Naive B cell (primary cell): ENCODE data around the gene APIP. TPM values are rescaled to one million over a fixed set of nuclear protein-coding genes. Genes with fewer than 3 reads are reported as not detected.

ENCODE experiments used
- ATAC-seq, 2 donors: fragments of 150-1000 bp; cut with Tn5 transposase; 2 replicates each; pipeline ENCODE4 v1.10.0; 2021; ENCODE audit warnings: low read depth in 2 of 2, mild to moderate bottlenecking in 2 of 2, moderate library complexity in 2 of 2
- DNase-seq: peaks from one replicate; pipeline ENCODE4 v3.0.0; 2022
- H3K27ac Mint-ChIP-seq, 6 donors: one replicate each; pipeline ENCODE4 v1.8.0; 2020 to 2022; ENCODE audit warnings: mild to moderate bottlenecking in 6 of 6, mixed read lengths in 6 of 6, moderate library complexity in 5 of 6, inconsistent platforms in 2 of 6
- H3K27me3 Mint-ChIP-seq, 3 donors: one replicate each; pipeline ENCODE4 v1.8.0; 2021 to 2022; ENCODE audit warnings: mixed read lengths in 3 of 3, mild to moderate bottlenecking in 1 of 3
- H3K36me3 Mint-ChIP-seq, 2 donors: one replicate each; pipeline ENCODE4 v1.8.0; 2020 to 2022; ENCODE audit warnings: mixed read lengths in 2 of 2, inconsistent platforms in 1 of 2, mild to moderate bottlenecking in 1 of 2
- H3K4me1 Mint-ChIP-seq, 3 donors: one replicate each; pipeline ENCODE4 v1.8.0; 2020 to 2022; ENCODE audit warnings: mixed read lengths in 3 of 3, inconsistent platforms in 1 of 3, mild to moderate bottlenecking in 1 of 3, moderate library complexity in 1 of 3
- H3K4me3 Mint-ChIP-seq, 8 donors: one replicate each; pipeline ENCODE4 v1.8.0; 2020 to 2022; ENCODE audit warnings: mild to moderate bottlenecking in 8 of 8, mixed read lengths in 8 of 8, moderate library complexity in 8 of 8, inconsistent platforms in 2 of 8
- H3K9me3 Mint-ChIP-seq, 7 donors: one replicate each; pipeline ENCODE4 v1.8.0; 2020 to 2022; ENCODE audit warnings: mixed read lengths in 7 of 7, mild to moderate bottlenecking in 5 of 7, inconsistent platforms in 2 of 7, moderate library complexity in 1 of 7
- polyA plus RNA-seq, 6 donors: library from polyadenylated mRNA; unstranded; fragments of 300-500 nt; fragmentation: Illumina TruSeq; gene quantifications; one replicate each; pipeline ENCODE4 v1.2.3, GENCODE V29; 2021; ENCODE audit warnings: low read depth in 6 of 6

The APIP gene
- polyA plus RNA-seq, 6 donors from 2014 or later, result 18.9 to 74.8 (median 22.4) TPM

GRCh38 chr11:34840736-34841386, 75.3 kb downstream of the APIP start:
- Mint-ChIP-seq H3K27me3 (peaks cover 13 to 26% (median 16%) of the 10 kb centered on the region in 3 donors), H3K4me1 (peaks cover 0 to 2% (median 0%) of the 10 kb centered on the region in 3 donors), H3K9me3 (no peaks in the 10 kb centered on the region), H3K27ac (no peak overlapping the region), H3K36me3 (no peaks in the 10 kb centered on the region), H3K4me3 (no peak overlapping the region)
- ATAC-seq (peak; percentile 37 to 59), DNase-seq (peak; percentile 7)

- Mint-ChIP-seq H3K36me3 (no peaks in the 10 kb centered on the region), H3K27me3 (peaks cover 18 to 33% (median 19%) of the 10 kb centered on the region in 3 donors), H3K4me1 (peaks cover 0 to 2% (median 0%) of the 10 kb centered on the region in 3 donors), H3K27ac (no peak overlapping the region), H3K4me3 (no peak overlapping the region), H3K9me3 (no peaks in the 10 kb centered on the region)
- DNase-seq (no peak), ATAC-seq (no peak)
Measured at GRCh38 chr11:34839969-34840368, 76.2 kb downstream of the APIP start.

GRCh38 chr11:34836958-34837856, 79.0 kb downstream of the APIP start:
- ATAC-seq, result no peak
- no peak for DNase-seq
- H3K36me3 Mint-ChIP-seq, result no peaks in the 10 kb centered on the region
- peaks cover 0 to 2% (median 0%) of the 10 kb centered on the region in 3 donors for H3K4me1 Mint-ChIP-seq
- no peak overlapping the region for H3K4me3 Mint-ChIP-seq
- peak overlapping the region in 1 of 6 donors; percentile 44 for H3K27ac Mint-ChIP-seq
- peaks cover 0 to 4% (median 0%) of the 10 kb centered on the region in 7 donors for H3K9me3 Mint-ChIP-seq
- peaks cover 20 to 35% (median 21%) of the 10 kb centered on the region in 3 donors for H3K27me3 Mint-ChIP-seq

- Mint-ChIP-seq H3K27me3 (peaks cover 29 to 48% (median 33%) of the 10 kb centered on the region in 3 donors), H3K36me3 (no peaks in the 10 kb centered on the region)
Measured at GRCh38 chr11:34833602-34834001, 82.6 kb downstream of the APIP start.

More at GRCh38 chr11:34833602-34834001, 82.6 kb downstream of the APIP start:
- no peaks in the 10 kb centered on the region for H3K4me1 Mint-ChIP-seq
- no peak for DNase-seq
- H3K4me3 Mint-ChIP-seq, result no peak overlapping the region
- H3K9me3 Mint-ChIP-seq, result peaks cover 0 to 4% (median 0%) of the 10 kb centered on the region in 7 donors
- no peak for ATAC-seq
- H3K27ac Mint-ChIP-seq, result no peak overlapping the region

Other genes with a start within 250 kb of the APIP start
- gene PDHX, start 239 bp upstream of the APIP start, polyA plus RNA-seq, result 10 to 100 TPM; 14.2 to 19.8 (median 19.0) TPM
- 100 to 1,000 TPM; 156 to 277 (median 187) TPM for gene CD44, start 222.8 kb upstream of the APIP start, polyA plus RNA-seq